WTC11 (cell line): ENCODE results near the gene PTPRG. TPM values are rescaled to one million over a fixed set of nuclear protein-coding genes. Genes with fewer than 3 reads are reported as not detected.

Source experiments
- ATAC-seq: fragments of 200-7000 bp; cut with Tn5 transposase; 2 replicates; pipeline ENCODE4 v1.10.0; 2021; ENCODE audit warnings: mild to moderate bottlenecking, moderate library complexity
- CTCF ChIA-PET: fragments of 300-600 bp; sonication (Branson Sonifier 250); formaldehyde crosslinking; loops from one replicate; lab custom pipeline; 2021; ENCODE audit warnings: antibody characterized with exemption; lab: Charles Lee
- POLR2A ChIA-PET: fragments of 350-600 bp; sonication (Branson Sonifier 250); formaldehyde crosslinking; loops from one replicate; lab custom pipeline; 2021; ENCODE audit warnings: antibody characterized with exemption; lab: Charles Lee
- DNase-seq: peaks from one replicate; pipeline ENCODE4 v3.0.0; 2021; ENCODE audit warnings: low spot score
- H3K27ac Mint-ChIP-seq: 2 replicates; pipeline ENCODE4 v1.8.0; 2021; ENCODE audit warnings: mixed read lengths
- H3K27me3 Mint-ChIP-seq: 2 replicates; pipeline ENCODE4 v1.8.0; 2021; ENCODE audit warnings: low read depth, mild to moderate bottlenecking, moderate library complexity, mixed read lengths
- H3K36me3 Mint-ChIP-seq: 2 replicates; pipeline ENCODE4 v1.8.0; 2021; ENCODE audit warnings: mixed read lengths
- H3K4me1 Mint-ChIP-seq: 2 replicates; pipeline ENCODE4 v1.8.0; 2022; ENCODE audit warnings: mixed read lengths
- H3K4me3 Mint-ChIP-seq: 2 replicates; pipeline ENCODE4 v1.8.0; 2021; ENCODE audit warnings: mild to moderate bottlenecking, moderate library complexity, mixed read lengths
- H3K9me3 Mint-ChIP-seq: 2 replicates; pipeline ENCODE4 v1.8.0; 2021; ENCODE audit warnings: mixed read lengths
- ATF6 ChIP-seq: sonication (generic); formaldehyde crosslinking; IDR thresholded peaks from 2 replicates; pipeline ENCODE4 v1.8.1; 2023; ENCODE audit warnings: mild to moderate bottlenecking, missing genetic modification reagents
- CREM ChIP-seq: sonication (generic); formaldehyde crosslinking; IDR thresholded peaks from 2 replicates; pipeline ENCODE4 v1.8.1; 2022; ENCODE audit warnings: mild to moderate bottlenecking, missing genetic modification reagents, moderate library complexity
- E2F4 ChIP-seq: sonication (generic); formaldehyde crosslinking; IDR thresholded peaks from 2 replicates; pipeline ENCODE4 v1.8.1; 2022; ENCODE audit warnings: low read depth, mild to moderate bottlenecking, moderate library complexity, missing genetic modification reagents, borderline replicate concordance
- FOXJ3 ChIP-seq: sonication (generic); formaldehyde crosslinking; IDR thresholded peaks from 2 replicates; pipeline ENCODE4 v1.9.0; 2021; ENCODE audit warnings: missing genetic modification reagents, mild to moderate bottlenecking, borderline replicate concordance
- FOXP1 ChIP-seq: sonication (generic); formaldehyde crosslinking; IDR thresholded peaks from 2 replicates; pipeline ENCODE4 v1.8.0; 2022; ENCODE audit warnings: missing genetic modification reagents, mild to moderate bottlenecking, moderate library complexity, borderline replicate concordance
- HMGXB4 ChIP-seq: sonication (generic); formaldehyde crosslinking; IDR thresholded peaks from 2 replicates; pipeline ENCODE4 v1.8.1; 2023; ENCODE audit warnings: mild to moderate bottlenecking, moderate library complexity, missing genetic modification reagents
- JAZF1 ChIP-seq: fragments of 250-450 bp; sonication (Bioruptor Pico); IDR thresholded peaks from 2 replicates; pipeline ENCODE4 v1.9.0; 2021; ENCODE audit warnings: moderate library complexity, mild to moderate bottlenecking, inconsistent platforms
- JUN ChIP-seq: sonication (generic); formaldehyde crosslinking; IDR thresholded peaks from 2 replicates; pipeline ENCODE4 v1.8.0; 2023; ENCODE audit warnings: mild to moderate bottlenecking, missing genetic modification reagents
- NFATC4 ChIP-seq: fragments of 250-450 bp; sonication (Bioruptor Pico); IDR thresholded peaks from 2 replicates; pipeline ENCODE4 v1.9.0; 2021; ENCODE audit warnings: mild to moderate bottlenecking
- NFE2L1 ChIP-seq: sonication (generic); formaldehyde crosslinking; IDR thresholded peaks from 2 replicates; pipeline ENCODE4 v1.8.1; 2023; ENCODE audit warnings: missing genetic modification reagents
- OVOL2 ChIP-seq: fragments of 250-450 bp; sonication (Bioruptor Pico); IDR thresholded peaks from 2 replicates; pipeline ENCODE4 v1.9.0; 2021; ENCODE audit warnings: mild to moderate bottlenecking, borderline replicate concordance
- PRRX2 ChIP-seq: fragments of 250-450 bp; sonication (Bioruptor Pico); IDR thresholded peaks from 2 replicates; pipeline ENCODE4 v1.8.0; 2021; ENCODE audit warnings: mild to moderate bottlenecking
- RELA ChIP-seq: sonication (generic); formaldehyde crosslinking; IDR thresholded peaks from 2 replicates; pipeline ENCODE4 v1.8.1; 2022; ENCODE audit warnings: missing genetic modification reagents, mild to moderate bottlenecking, borderline replicate concordance
- RORB ChIP-seq: fragments of 250-450 bp; sonication (Bioruptor Pico); IDR thresholded peaks from 2 replicates; pipeline ENCODE4 v1.9.0; 2021; ENCODE audit warnings: mild to moderate bottlenecking
- SMAD3 ChIP-seq: sonication (generic); formaldehyde crosslinking; IDR thresholded peaks from 2 replicates; pipeline ENCODE4 v1.8.0; 2022; ENCODE audit warnings: missing genetic modification reagents, mild to moderate bottlenecking, borderline replicate concordance
- TEAD1 ChIP-seq: sonication (generic); formaldehyde crosslinking; IDR thresholded peaks from 2 replicates; pipeline ENCODE4 v1.8.0; 2022; ENCODE audit warnings: mild to moderate bottlenecking, missing genetic modification reagents
- TEAD4 ChIP-seq: sonication (generic); formaldehyde crosslinking; IDR thresholded peaks from 2 replicates; pipeline ENCODE4 v1.8.0; 2022; ENCODE audit warnings: mild to moderate bottlenecking, missing genetic modification reagents
- ZBTB21 ChIP-seq: sonication (generic); formaldehyde crosslinking; IDR thresholded peaks from 2 replicates; pipeline ENCODE4 v1.8.1; 2023; ENCODE audit warnings: mild to moderate bottlenecking, missing genetic modification reagents, borderline replicate concordance
- ZNF219 ChIP-seq: sonication (generic); formaldehyde crosslinking; IDR thresholded peaks from 2 replicates; pipeline ENCODE4 v1.8.0; 2023; ENCODE audit warnings: missing genetic modification reagents, mild to moderate bottlenecking, borderline replicate concordance
- ZNF416 ChIP-seq: fragments of 250-450 bp; sonication (Bioruptor Pico); IDR thresholded peaks from 2 replicates; pipeline ENCODE4 v1.9.0; 2021; ENCODE audit warnings: mild to moderate bottlenecking, inconsistent platforms
- total RNA-seq: library from RNA; stranded (reverse); gene quantifications from 3 replicates; pipeline ENCODE4 v1.2.3, GENCODE V29; 2021
- TF ChIP-seq, protein P1 (sequence below): fragments of 250-450 bp; sonication (Bioruptor Pico); IDR thresholded peaks from 2 replicates; pipeline ENCODE4 v1.9.0; 2021; ENCODE audit warnings: mild to moderate bottlenecking
- TF ChIP-seq, protein P2 (sequence below): sonication (generic); formaldehyde crosslinking; IDR thresholded peaks from 2 replicates; pipeline ENCODE4 v1.8.0; 2022; ENCODE audit warnings: mild to moderate bottlenecking, missing genetic modification reagents
- TF ChIP-seq, protein P3 (sequence below): sonication (generic); formaldehyde crosslinking; IDR thresholded peaks from 2 replicates; pipeline ENCODE4 v1.8.1; 2022; ENCODE audit warnings: mild to moderate bottlenecking, missing genetic modification reagents, moderate library complexity, borderline replicate concordance
- TF ChIP-seq, protein P4 (sequence below): sonication (generic); formaldehyde crosslinking; IDR thresholded peaks from 2 replicates; pipeline ENCODE4 v1.8.0; 2023; ENCODE audit warnings: mild to moderate bottlenecking, missing genetic modification reagents

PTPRG gene
- total RNA-seq, 1 experiment from 2014 or later = 106 TPM

- no peak for TF ChIP-seq HMGXB4
- no peak for TF ChIP-seq RORB (CRISPR knock-in tag)
- TF ChIP-seq, protein P1, sequence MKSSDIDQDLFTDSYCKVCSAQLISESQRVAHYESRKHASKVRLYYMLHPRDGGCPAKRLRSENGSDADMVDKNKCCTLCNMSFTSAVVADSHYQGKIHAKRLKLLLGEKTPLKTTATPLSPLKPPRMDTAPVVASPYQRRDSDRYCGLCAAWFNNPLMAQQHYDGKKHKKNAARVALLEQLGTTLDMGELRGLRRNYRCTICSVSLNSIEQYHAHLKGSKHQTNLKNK = no peak
- TF ChIP-seq ATF6 (CRISPR knock-in tag) = no peak
- TF ChIP-seq RELA (CRISPR knock-in tag) = no peak
- TF ChIP-seq, all 79 proteins: peak for 0
Observed at GRCh38 chr3:62261121-62261520, 699.8 kb downstream of the PTPRG start (continued).

DNA sequence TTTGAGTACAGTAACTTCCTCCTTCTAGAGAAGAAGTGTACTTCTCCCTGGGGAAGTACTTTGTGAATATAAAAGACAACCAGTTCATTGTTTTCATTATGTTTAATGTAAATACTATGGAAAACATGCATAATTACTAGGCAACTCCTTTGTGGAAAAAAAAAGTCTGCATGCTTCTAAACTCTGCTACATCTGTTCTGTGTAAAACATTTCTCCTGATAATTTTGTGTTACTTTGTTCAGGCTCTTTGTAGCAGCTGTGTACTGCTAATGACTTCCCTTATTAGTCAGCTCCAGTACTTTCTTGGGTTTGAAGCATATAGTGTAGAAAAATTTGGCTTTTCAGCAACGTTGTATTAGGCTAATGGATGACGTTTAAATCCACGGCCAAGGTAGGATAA lies 700.4 kb downstream of the PTPRG start:
- H3K4me1 Mint-ChIP-seq = peaks cover 20% of the 10 kb centered on the region
- DNase-seq = no peak
- TF ChIP-seq NFE2L1 = no peak
- no peak for TF ChIP-seq CREM (CRISPR knock-in tag)
- TF ChIP-seq TEAD4 (CRISPR knock-in tag) = no peak
- TF ChIP-seq TEAD1 = no peak
- TF ChIP-seq PRRX2 (CRISPR knock-in tag) = no peak
- TF ChIP-seq, protein P2, sequence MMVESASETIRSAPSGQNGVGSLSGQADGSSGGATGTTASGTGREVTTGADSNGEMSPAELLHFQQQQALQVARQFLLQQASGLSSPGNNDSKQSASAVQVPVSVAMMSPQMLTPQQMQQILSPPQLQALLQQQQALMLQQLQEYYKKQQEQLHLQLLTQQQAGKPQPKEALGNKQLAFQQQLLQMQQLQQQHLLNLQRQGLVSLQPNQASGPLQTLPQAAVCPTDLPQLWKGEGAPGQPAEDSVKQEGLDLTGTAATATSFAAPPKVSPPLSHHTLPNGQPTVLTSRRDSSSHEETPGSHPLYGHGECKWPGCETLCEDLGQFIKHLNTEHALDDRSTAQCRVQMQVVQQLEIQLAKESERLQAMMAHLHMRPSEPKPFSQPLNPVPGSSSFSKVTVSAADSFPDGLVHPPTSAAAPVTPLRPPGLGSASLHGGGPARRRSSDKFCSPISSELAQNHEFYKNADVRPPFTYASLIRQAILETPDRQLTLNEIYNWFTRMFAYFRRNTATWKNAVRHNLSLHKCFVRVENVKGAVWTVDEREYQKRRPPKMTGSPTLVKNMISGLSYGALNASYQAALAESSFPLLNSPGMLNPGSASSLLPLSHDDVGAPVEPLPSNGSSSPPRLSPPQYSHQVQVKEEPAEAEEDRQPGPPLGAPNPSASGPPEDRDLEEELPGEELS (CRISPR knock-in tag) = no peak
- TF ChIP-seq, protein P3, sequence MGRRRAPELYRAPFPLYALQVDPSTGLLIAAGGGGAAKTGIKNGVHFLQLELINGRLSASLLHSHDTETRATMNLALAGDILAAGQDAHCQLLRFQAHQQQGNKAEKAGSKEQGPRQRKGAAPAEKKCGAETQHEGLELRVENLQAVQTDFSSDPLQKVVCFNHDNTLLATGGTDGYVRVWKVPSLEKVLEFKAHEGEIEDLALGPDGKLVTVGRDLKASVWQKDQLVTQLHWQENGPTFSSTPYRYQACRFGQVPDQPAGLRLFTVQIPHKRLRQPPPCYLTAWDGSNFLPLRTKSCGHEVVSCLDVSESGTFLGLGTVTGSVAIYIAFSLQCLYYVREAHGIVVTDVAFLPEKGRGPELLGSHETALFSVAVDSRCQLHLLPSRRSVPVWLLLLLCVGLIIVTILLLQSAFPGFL (CRISPR knock-in tag) = no peak
- TF ChIP-seq FOXJ3 = no peak
- no peak for TF ChIP-seq JUN
- no peak for TF ChIP-seq ZBTB21 (CRISPR knock-in tag)
- TF ChIP-seq ZNF416 (CRISPR knock-in tag) = no peak
- no peak for TF ChIP-seq SMAD3
- H3K36me3 Mint-ChIP-seq = peaks cover 14% of the 10 kb centered on the region
- no peak overlapping the region for H3K4me3 Mint-ChIP-seq
- no peak overlapping the region for H3K27ac Mint-ChIP-seq
- no peak for ATAC-seq
- no peaks in the 10 kb centered on the region for H3K9me3 Mint-ChIP-seq
- POLR2A ChIA-PET = no interaction called here
- CTCF ChIA-PET = no interaction called here
- no peaks in the 10 kb centered on the region for H3K27me3 Mint-ChIP-seq

- peaks cover 9% of the 10 kb centered on the region for H3K4me1 Mint-ChIP-seq
- ATAC-seq (no peak), DNase-seq (no peak)
- no peak overlapping the region for H3K4me3 Mint-ChIP-seq
- peaks cover 40% of the 10 kb centered on the region for H3K36me3 Mint-ChIP-seq
- ChIA-PET POLR2A (no interaction called here), CTCF (no interaction called here)
- H3K27ac Mint-ChIP-seq = no peak overlapping the region
- H3K27me3 Mint-ChIP-seq = no peaks in the 10 kb centered on the region
- H3K9me3 Mint-ChIP-seq = no peaks in the 10 kb centered on the region
- TF ChIP-seq NFATC4 (CRISPR knock-in tag) (no peak), FOXP1 (CRISPR knock-in tag) (no peak), ZNF219 (CRISPR knock-in tag) (no peak), E2F4 (no peak), OVOL2 (no peak), JAZF1 (CRISPR knock-in tag) (no peak)
- TF ChIP-seq, protein P4, sequence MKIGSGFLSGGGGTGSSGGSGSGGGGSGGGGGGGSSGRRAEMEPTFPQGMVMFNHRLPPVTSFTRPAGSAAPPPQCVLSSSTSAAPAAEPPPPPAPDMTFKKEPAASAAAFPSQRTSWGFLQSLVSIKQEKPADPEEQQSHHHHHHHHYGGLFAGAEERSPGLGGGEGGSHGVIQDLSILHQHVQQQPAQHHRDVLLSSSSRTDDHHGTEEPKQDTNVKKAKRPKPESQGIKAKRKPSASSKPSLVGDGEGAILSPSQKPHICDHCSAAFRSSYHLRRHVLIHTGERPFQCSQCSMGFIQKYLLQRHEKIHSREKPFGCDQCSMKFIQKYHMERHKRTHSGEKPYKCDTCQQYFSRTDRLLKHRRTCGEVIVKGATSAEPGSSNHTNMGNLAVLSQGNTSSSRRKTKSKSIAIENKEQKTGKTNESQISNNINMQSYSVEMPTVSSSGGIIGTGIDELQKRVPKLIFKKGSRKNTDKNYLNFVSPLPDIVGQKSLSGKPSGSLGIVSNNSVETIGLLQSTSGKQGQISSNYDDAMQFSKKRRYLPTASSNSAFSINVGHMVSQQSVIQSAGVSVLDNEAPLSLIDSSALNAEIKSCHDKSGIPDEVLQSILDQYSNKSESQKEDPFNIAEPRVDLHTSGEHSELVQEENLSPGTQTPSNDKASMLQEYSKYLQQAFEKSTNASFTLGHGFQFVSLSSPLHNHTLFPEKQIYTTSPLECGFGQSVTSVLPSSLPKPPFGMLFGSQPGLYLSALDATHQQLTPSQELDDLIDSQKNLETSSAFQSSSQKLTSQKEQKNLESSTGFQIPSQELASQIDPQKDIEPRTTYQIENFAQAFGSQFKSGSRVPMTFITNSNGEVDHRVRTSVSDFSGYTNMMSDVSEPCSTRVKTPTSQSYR (CRISPR knock-in tag) = no peak
Observed at GRCh38 chr3:62265528-62265927, 704.2 kb downstream of the PTPRG start.
